Measurements from ENCODE around the gene INTS11. TPM values are rescaled to one million over a fixed set of nuclear protein-coding genes. Genes with fewer than 3 reads are reported as not detected.
"Not testable (repeated sequence)": the region's sequence is repeated elsewhere in the genome, so short reads cannot be mapped to it uniquely, and the experiment has no call there.

Gene INTS11
- total RNA-seq, 1 donor from 2014 or later = 94.2 TPM

- no peaks in the 10 kb centered on the region for H3K36me3 ChIP-seq (ENCODE audit: control insufficient read depth, insufficient read depth, low read length)
- DNase-seq (ENCODE audit: low read depth) = no peak
- no peak overlapping the region for H3K4me3 ChIP-seq (ENCODE audit: low read depth, low read length)
- TF ChIP-seq, protein P1, sequence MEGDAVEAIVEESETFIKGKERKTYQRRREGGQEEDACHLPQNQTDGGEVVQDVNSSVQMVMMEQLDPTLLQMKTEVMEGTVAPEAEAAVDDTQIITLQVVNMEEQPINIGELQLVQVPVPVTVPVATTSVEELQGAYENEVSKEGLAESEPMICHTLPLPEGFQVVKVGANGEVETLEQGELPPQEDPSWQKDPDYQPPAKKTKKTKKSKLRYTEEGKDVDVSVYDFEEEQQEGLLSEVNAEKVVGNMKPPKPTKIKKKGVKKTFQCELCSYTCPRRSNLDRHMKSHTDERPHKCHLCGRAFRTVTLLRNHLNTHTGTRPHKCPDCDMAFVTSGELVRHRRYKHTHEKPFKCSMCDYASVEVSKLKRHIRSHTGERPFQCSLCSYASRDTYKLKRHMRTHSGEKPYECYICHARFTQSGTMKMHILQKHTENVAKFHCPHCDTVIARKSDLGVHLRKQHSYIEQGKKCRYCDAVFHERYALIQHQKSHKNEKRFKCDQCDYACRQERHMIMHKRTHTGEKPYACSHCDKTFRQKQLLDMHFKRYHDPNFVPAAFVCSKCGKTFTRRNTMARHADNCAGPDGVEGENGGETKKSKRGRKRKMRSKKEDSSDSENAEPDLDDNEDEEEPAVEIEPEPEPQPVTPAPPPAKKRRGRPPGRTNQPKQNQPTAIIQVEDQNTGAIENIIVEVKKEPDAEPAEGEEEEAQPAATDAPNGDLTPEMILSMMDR (IDR thresholded peaks at IDR 0.05; ENCODE audit: insufficient read depth, low read length, poor library complexity, severe bottlenecking) = no peak
- H3K27me3 ChIP-seq (ENCODE audit: control insufficient read depth, insufficient read depth, low read length) = no peaks in the 10 kb centered on the region
These were observed 46.4 kb upstream of the INTS11 start for GRCh38 chr1:1370771-1371300.

GRCh38 chr1:1370094-1370493 lies 45.6 kb upstream of the INTS11 start:
- not testable (repeated sequence) for H3K4me3 ChIP-seq (ENCODE audit: low read depth, low read length); H3K36me3 ChIP-seq (ENCODE audit: control insufficient read depth, insufficient read depth, low read length); DNase-seq (ENCODE audit: low read depth); H3K27me3 ChIP-seq (ENCODE audit: control insufficient read depth, insufficient read depth, low read length)

- no peaks in the 10 kb centered on the region for H3K27me3 ChIP-seq (ENCODE audit: control insufficient read depth, insufficient read depth, low read length)
- TF ChIP-seq, protein P1 (IDR thresholded peaks at IDR 0.05; ENCODE audit: insufficient read depth, low read length, poor library complexity, severe bottlenecking) = no peak
- no peak overlapping the region for H3K4me3 ChIP-seq (ENCODE audit: low read depth, low read length)
- DNase-seq (ENCODE audit: low read depth) = no peak
- H3K36me3 ChIP-seq (ENCODE audit: control insufficient read depth, insufficient read depth, low read length) = no peaks in the 10 kb centered on the region
These were observed 42.9 kb upstream of the INTS11 start for GRCh38 chr1:1367315-1367714.

DNA sequence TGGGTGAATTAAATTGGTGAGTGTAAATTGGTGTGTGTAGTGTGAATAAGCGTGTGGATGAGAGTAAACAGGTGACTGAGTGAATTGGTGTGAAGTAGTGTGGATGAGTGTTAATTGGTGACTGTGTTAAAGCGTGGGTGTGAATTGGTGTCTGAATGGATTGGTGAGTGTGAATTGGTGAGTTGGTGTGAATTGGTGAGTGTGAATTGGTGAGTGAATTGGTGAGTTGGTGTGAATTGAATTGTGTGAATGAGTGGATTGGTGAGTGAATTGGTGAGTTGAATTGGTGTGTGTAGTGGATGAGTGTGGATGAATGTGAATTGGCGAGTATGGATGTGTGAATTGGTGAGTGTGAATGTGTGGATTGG lies 42.2 kb upstream of the INTS11 start:
- Histone ChIP-seq H3K36me3 (ENCODE audit: control insufficient read depth, insufficient read depth, low read length) (no peaks in the 10 kb centered on the region), H3K4me3 (ENCODE audit: low read depth, low read length) (no peak overlapping the region), H3K27me3 (ENCODE audit: control insufficient read depth, insufficient read depth, low read length) (no peaks in the 10 kb centered on the region)
- TF ChIP-seq, protein P1 (IDR thresholded peaks at IDR 0.05; ENCODE audit: insufficient read depth, low read length, poor library complexity, severe bottlenecking) = no peak
- no peak for DNase-seq (ENCODE audit: low read depth)

GRCh38 chr1:1365875-1366698 lies 41.6 kb upstream of the INTS11 start:
- TF ChIP-seq, protein P1 (IDR thresholded peaks at IDR 0.05; ENCODE audit: insufficient read depth, low read length, poor library complexity, severe bottlenecking) = no peak
- no peak for DNase-seq (ENCODE audit: low read depth)
- no peaks in the 10 kb centered on the region for H3K36me3 ChIP-seq (ENCODE audit: control insufficient read depth, insufficient read depth, low read length)
- H3K4me3 ChIP-seq (ENCODE audit: low read depth, low read length) = no peak overlapping the region
- no peaks in the 10 kb centered on the region for H3K27me3 ChIP-seq (ENCODE audit: control insufficient read depth, insufficient read depth, low read length)

DNA sequence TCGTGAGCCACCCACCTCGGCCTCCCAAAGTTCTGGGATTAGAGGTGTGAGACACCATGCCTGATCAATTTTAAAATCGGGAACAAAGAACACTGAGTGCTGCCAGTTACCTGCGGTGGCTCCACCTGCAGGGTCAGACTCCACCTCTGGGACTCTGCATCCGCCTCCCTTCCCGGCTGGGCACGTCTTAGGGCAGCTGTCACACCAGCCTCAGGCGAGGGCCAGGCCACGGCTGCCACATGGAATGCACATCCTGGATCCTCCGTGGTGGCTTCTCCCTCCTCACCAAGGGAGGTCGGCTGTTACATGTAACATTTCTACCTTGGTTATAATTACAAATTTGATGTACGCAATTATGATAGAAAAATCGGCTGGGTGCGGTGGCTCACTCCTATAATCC lies 39.8 kb upstream of the INTS11 start:
- DNase-seq (ENCODE audit: low read depth) = no peak
- TF ChIP-seq, protein P1 (IDR thresholded peaks at IDR 0.05; ENCODE audit: insufficient read depth, low read length, poor library complexity, severe bottlenecking) = no peak
- no peak overlapping the region for H3K4me3 ChIP-seq (ENCODE audit: low read depth, low read length)
- H3K36me3 ChIP-seq (ENCODE audit: control insufficient read depth, insufficient read depth, low read length) = no peaks in the 10 kb centered on the region
- no peaks in the 10 kb centered on the region for H3K27me3 ChIP-seq (ENCODE audit: control insufficient read depth, insufficient read depth, low read length)
